Measurements from ENCODE around the gene ETDA. TPM values are rescaled to one million over a fixed set of nuclear protein-coding genes. Genes with fewer than 3 reads are reported as not detected.

The ETDA gene
- total RNA-seq, 1 donor from 2014 or later, result not detected

GRCh38 chrX:135264206-135264605 lies 12.3 kb downstream of the ETDA start:
- no peak for ATAC-seq
- H3K27me3 ChIP-seq, result no peaks in the 10 kb centered on the region
- no peak overlapping the region for H3K4me3 ChIP-seq
- intact Hi-C loops (cut with DNase I), result no loop called here
- DNase-seq, result no peak
- no peak for TF ChIP-seq CTCF (IDR thresholded peaks at IDR 0.05)
- no peaks in the 10 kb centered on the region for H3K9me3 ChIP-seq
- H3K27ac ChIP-seq, result no peak overlapping the region
- H3K36me3 ChIP-seq, result no peaks in the 10 kb centered on the region
- no peaks in the 10 kb centered on the region for H3K4me1 ChIP-seq

DNA sequence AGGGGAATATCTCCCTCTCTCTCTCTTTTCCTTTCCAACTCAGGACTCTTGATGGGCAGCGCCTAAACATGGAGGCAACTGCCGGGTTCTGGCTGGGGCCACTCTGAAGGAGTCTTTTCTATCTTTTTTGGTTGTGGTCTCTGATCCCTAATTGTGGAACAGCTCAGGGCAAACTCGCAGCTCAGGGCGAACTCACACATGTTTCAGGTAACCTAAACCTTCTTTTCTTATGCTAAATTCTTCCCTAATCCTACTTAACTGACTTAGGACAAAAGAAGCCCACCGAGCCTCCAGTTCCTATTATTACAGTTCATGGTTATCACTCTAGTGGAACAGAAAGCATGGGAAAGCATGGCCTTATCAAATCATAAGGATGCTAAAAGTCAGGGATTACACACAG lies 21.3 kb downstream of the ETDA start:
- intact Hi-C loops (cut with DNase I), result no loop called here
- Histone ChIP-seq H3K27ac (no peak overlapping the region), H3K4me3 (no peak overlapping the region), H3K36me3 (no peaks in the 10 kb centered on the region), H3K4me1 (no peaks in the 10 kb centered on the region), H3K27me3 (no peaks in the 10 kb centered on the region), H3K9me3 (no peaks in the 10 kb centered on the region)
- no peak for TF ChIP-seq CTCF (IDR thresholded peaks at IDR 0.05)
- no peak for DNase-seq
- no peak for ATAC-seq

DNA sequence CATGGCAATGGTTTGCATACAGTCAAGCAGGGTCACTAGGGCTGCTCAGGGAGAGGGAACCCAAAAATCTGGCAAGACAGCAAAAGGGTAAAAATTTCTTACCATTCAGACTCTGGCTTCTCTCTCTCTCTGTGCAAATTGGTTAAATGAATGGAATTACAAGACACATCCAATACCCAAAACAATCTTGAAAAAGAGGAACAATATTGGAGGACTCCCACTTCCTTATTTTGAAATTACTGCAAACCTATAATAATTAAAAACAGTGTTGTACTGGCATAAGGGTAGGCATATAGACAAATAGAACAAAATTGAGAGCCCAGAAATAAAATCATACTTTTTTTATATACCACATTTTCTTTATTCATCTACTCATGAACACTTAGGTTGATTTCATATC lies 24.1 kb downstream of the ETDA start:
- Histone ChIP-seq H3K4me1 (no peaks in the 10 kb centered on the region), H3K27me3 (no peaks in the 10 kb centered on the region), H3K36me3 (no peaks in the 10 kb centered on the region), H3K27ac (no peak overlapping the region), H3K4me3 (no peak overlapping the region), H3K9me3 (no peaks in the 10 kb centered on the region)
- intact Hi-C loops (cut with DNase I), result no loop called here
- no peak for TF ChIP-seq CTCF (IDR thresholded peaks at IDR 0.05)
- DNase-seq (no peak), ATAC-seq (no peak)

GRCh38 chrX:135287266-135287823 lies 35.5 kb downstream of the ETDA start:
- ATAC-seq (no peak), DNase-seq (no peak)
- no peaks in the 10 kb centered on the region for H3K27me3 ChIP-seq
- no peaks in the 10 kb centered on the region for H3K36me3 ChIP-seq
- H3K4me1 ChIP-seq, result no peaks in the 10 kb centered on the region
- intact Hi-C loops (cut with DNase I), result no loop called here
- no peak overlapping the region for H3K4me3 ChIP-seq
- no peak for TF ChIP-seq CTCF (IDR thresholded peaks at IDR 0.05)
- peaks cover 25% of the 10 kb centered on the region for H3K9me3 ChIP-seq
- no peak overlapping the region for H3K27ac ChIP-seq

DNA sequence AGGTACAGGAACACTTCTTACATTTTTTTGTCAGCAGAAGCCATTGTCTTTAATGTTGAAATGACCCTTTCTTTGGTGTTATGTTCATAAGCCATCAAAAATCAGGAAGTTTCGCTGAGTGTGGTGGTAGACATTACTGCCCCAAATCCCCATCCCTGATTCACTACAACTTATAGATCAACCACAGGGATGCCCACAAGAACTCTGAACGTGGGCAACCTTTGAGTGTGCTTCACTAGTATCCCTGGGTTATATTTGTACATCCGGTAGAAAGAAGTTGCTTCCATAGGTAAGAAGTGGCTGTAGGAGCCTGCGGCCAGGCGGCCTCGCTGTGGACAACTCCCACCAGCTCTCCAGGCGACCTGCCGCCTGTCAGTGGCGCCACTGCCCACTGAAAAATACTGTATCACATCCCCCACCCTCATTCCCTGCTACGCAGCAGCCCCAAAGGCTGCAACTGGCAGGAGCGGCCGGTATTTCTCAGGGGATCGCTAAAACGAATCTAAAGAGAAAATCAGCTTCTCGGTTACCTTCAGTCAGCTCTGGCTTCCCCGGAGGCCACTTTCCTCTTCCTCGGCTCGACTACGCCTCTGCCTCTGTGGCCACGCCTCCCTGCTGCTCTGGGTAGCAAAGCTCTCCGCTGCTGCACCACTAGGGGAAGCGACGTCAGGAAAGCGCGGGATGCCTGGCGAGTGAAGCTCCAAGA lies 43.5 kb downstream of the ETDA start:
- H3K9me3 ChIP-seq, result no peaks in the 10 kb centered on the region

More for the DNA sequence above, 43.5 kb downstream of the ETDA start:
- H3K4me1 ChIP-seq, result no peaks in the 10 kb centered on the region
- ATAC-seq (peak; percentile 79), DNase-seq (peak; percentile 65)
- no peak overlapping the region for H3K27ac ChIP-seq
- TF ChIP-seq CTCF (IDR thresholded peaks at IDR 0.05), result peak; percentile 7
- H3K4me3 ChIP-seq, result peak overlapping the region; percentile 26
- no peaks in the 10 kb centered on the region for H3K36me3 ChIP-seq
- intact Hi-C loops (cut with DNase I), result no loop called here
- no peaks in the 10 kb centered on the region for H3K27me3 ChIP-seq

All from upper lobe of right lung (tissue), 1 donor.